ENCODE measurements around the gene ALDH2. TPM values are rescaled to one million over a fixed set of nuclear protein-coding genes. Genes with fewer than 3 reads are reported as not detected.

ALDH2 gene
- total RNA-seq, 2 experiments from 2014 or later, result 0.29 to 0.31 TPM

- no peaks in the 10 kb centered on the region for H3K27me3 Mint-ChIP-seq (ENCODE audit: low read depth)
- H3K4me3 Mint-ChIP-seq, result no peak overlapping the region
- no peak for DNase-seq
- no peaks in the 10 kb centered on the region for H3K9me3 Mint-ChIP-seq (ENCODE audit: insufficient read depth)
- ATAC-seq, result no peak
- H3K27ac Mint-ChIP-seq, result no peak overlapping the region
- H3K36me3 Mint-ChIP-seq (ENCODE audit: low read depth), result peaks cover 15% of the 10 kb centered on the region
- ChIA-PET POLR2A (no interaction called here), CTCF (no interaction called here)
- peaks cover 9% of the 10 kb centered on the region for H3K4me1 Mint-ChIP-seq (ENCODE audit: low read depth)
Observed at GRCh38 chr12:111747333-111747732, 19.4 kb upstream of the ALDH2 start.

GRCh38 chr12:111748151-111748672 lies 18.5 kb upstream of the ALDH2 start:
- H3K27me3 Mint-ChIP-seq (ENCODE audit: low read depth), result no peaks in the 10 kb centered on the region
- DNase-seq, result no peak
- ChIA-PET CTCF (no interaction called here), POLR2A (no interaction called here)
- H3K4me3 Mint-ChIP-seq, result no peak overlapping the region
- H3K36me3 Mint-ChIP-seq (ENCODE audit: low read depth), result peaks cover 13% of the 10 kb centered on the region
- peaks cover 9% of the 10 kb centered on the region for H3K4me1 Mint-ChIP-seq (ENCODE audit: low read depth)
- no peak for ATAC-seq
- H3K27ac Mint-ChIP-seq, result peak overlapping the region; percentile 32
- no peaks in the 10 kb centered on the region for H3K9me3 Mint-ChIP-seq (ENCODE audit: insufficient read depth)

GRCh38 chr12:111748867-111749266 lies 17.9 kb upstream of the ALDH2 start:
- ATAC-seq, result no peak
- H3K36me3 Mint-ChIP-seq (ENCODE audit: low read depth), result peaks cover 13% of the 10 kb centered on the region
- H3K4me3 Mint-ChIP-seq, result no peak overlapping the region
- no peaks in the 10 kb centered on the region for H3K27me3 Mint-ChIP-seq (ENCODE audit: low read depth)
- no peak for DNase-seq
- H3K9me3 Mint-ChIP-seq (ENCODE audit: insufficient read depth), result no peaks in the 10 kb centered on the region
- H3K4me1 Mint-ChIP-seq (ENCODE audit: low read depth), result peaks cover 9% of the 10 kb centered on the region
- ChIA-PET POLR2A (no interaction called here), CTCF (no interaction called here)
- no peak overlapping the region for H3K27ac Mint-ChIP-seq

GRCh38 chr12:111749391-111749790 lies 17.3 kb upstream of the ALDH2 start:
- ATAC-seq, result no peak
- Mint-ChIP-seq H3K27me3 (ENCODE audit: low read depth) (no peaks in the 10 kb centered on the region), H3K9me3 (ENCODE audit: insufficient read depth) (no peaks in the 10 kb centered on the region), H3K4me3 (no peak overlapping the region), H3K4me1 (ENCODE audit: low read depth) (peaks cover 9% of the 10 kb centered on the region), H3K27ac (no peak overlapping the region), H3K36me3 (ENCODE audit: low read depth) (peaks cover 13% of the 10 kb centered on the region)
- CTCF ChIA-PET, result no interaction called here
- DNase-seq, result no peak
- POLR2A ChIA-PET, result no interaction called here

GRCh38 chr12:111753144-111753881 lies 13.4 kb upstream of the ALDH2 start:
- DNase-seq (no peak), ATAC-seq (no peak)
- ChIA-PET POLR2A (interaction anchor here (0.7 kb wide), 1 partner anchor 579 kb away, joined by 4 read pairs; no protein-coding TSS in a partner anchor), CTCF (interaction anchor here (1.1 to 5.4 kb wide), 3 partner anchors 9 to 60 kb away, joined by 3 to 40 read pairs (median 7); no protein-coding TSS in a partner anchor)
- H3K9me3 Mint-ChIP-seq (ENCODE audit: insufficient read depth), result no peaks in the 10 kb centered on the region
- peaks cover 8% of the 10 kb centered on the region for H3K36me3 Mint-ChIP-seq (ENCODE audit: low read depth)
- no peak overlapping the region for H3K4me3 Mint-ChIP-seq
- H3K27ac Mint-ChIP-seq, result no peak overlapping the region
- H3K4me1 Mint-ChIP-seq (ENCODE audit: low read depth), result peaks cover 23% of the 10 kb centered on the region
- H3K27me3 Mint-ChIP-seq (ENCODE audit: low read depth), result no peaks in the 10 kb centered on the region

GRCh38 chr12:111754671-111755070 lies 12.1 kb upstream of the ALDH2 start:
- CTCF ChIA-PET, result interaction anchor here (0.8 to 5.4 kb wide), 4 partner anchors 8 to 62 kb away, joined by 3 to 40 read pairs (median 5); no protein-coding TSS in a partner anchor
- no peaks in the 10 kb centered on the region for H3K27me3 Mint-ChIP-seq (ENCODE audit: low read depth)
- no peaks in the 10 kb centered on the region for H3K9me3 Mint-ChIP-seq (ENCODE audit: insufficient read depth)
- peaks cover 28% of the 10 kb centered on the region for H3K4me1 Mint-ChIP-seq (ENCODE audit: low read depth)
- peaks cover 8% of the 10 kb centered on the region for H3K36me3 Mint-ChIP-seq (ENCODE audit: low read depth)
- POLR2A ChIA-PET, result interaction anchor here (1.1 kb wide), 1 partner anchor 9 kb away, joined by 5 read pairs; no protein-coding TSS in a partner anchor
- no peak overlapping the region for H3K4me3 Mint-ChIP-seq
- no peak overlapping the region for H3K27ac Mint-ChIP-seq
- ATAC-seq (no peak), DNase-seq (no peak)

- Mint-ChIP-seq H3K4me3 (no peak overlapping the region), H3K9me3 (ENCODE audit: insufficient read depth) (no peaks in the 10 kb centered on the region), H3K27me3 (ENCODE audit: low read depth) (peaks cover 3% of the 10 kb centered on the region), H3K36me3 (ENCODE audit: low read depth) (peaks cover 8% of the 10 kb centered on the region), H3K27ac (no peak overlapping the region), H3K4me1 (ENCODE audit: low read depth) (peaks cover 30% of the 10 kb centered on the region)
- ATAC-seq (no peak), DNase-seq (no peak)
- POLR2A ChIA-PET, result no interaction called here
- CTCF ChIA-PET, result interaction anchor here (5.4 kb wide), 1 partner anchor 57 kb away, joined by 40 read pairs; no protein-coding TSS in a partner anchor
Observed at GRCh38 chr12:111756196-111756595, 10.5 kb upstream of the ALDH2 start.

GRCh38 chr12:111756681-111757080 lies 10.1 kb upstream of the ALDH2 start:
- Mint-ChIP-seq H3K27me3 (ENCODE audit: low read depth) (peaks cover 4% of the 10 kb centered on the region), H3K4me3 (no peak overlapping the region), H3K27ac (no peak overlapping the region), H3K9me3 (ENCODE audit: insufficient read depth) (no peaks in the 10 kb centered on the region), H3K36me3 (ENCODE audit: low read depth) (peaks cover 8% of the 10 kb centered on the region), H3K4me1 (ENCODE audit: low read depth) (peaks cover 32% of the 10 kb centered on the region)
- ATAC-seq (no peak), DNase-seq (no peak)
- POLR2A ChIA-PET, result no interaction called here
- CTCF ChIA-PET, result interaction anchor here (1.6 kb wide), 1 partner anchor 56 kb away, joined by 7 read pairs; no protein-coding TSS in a partner anchor

- DNase-seq, result peak; percentile 66
Observed at GRCh38 chr12:111757361-111758119, 9.2 kb upstream of the ALDH2 start.

GRCh38 chr12:111758120-111758561 lies 8.6 kb upstream of the ALDH2 start:
- H3K27me3 Mint-ChIP-seq (ENCODE audit: low read depth), result peaks cover 14% of the 10 kb centered on the region
- ATAC-seq (peak; percentile 34), DNase-seq (no peak)
- POLR2A ChIA-PET, result no interaction called here
- CTCF ChIA-PET, result interaction anchor here (1.6 kb wide), 1 partner anchor 55 kb away, joined by 7 read pairs; no protein-coding TSS in a partner anchor
- H3K9me3 Mint-ChIP-seq (ENCODE audit: insufficient read depth), result no peaks in the 10 kb centered on the region
- peaks cover 8% of the 10 kb centered on the region for H3K36me3 Mint-ChIP-seq (ENCODE audit: low read depth)
- H3K4me3 Mint-ChIP-seq, result peak overlapping the region; percentile 15
- H3K4me1 Mint-ChIP-seq (ENCODE audit: low read depth), result peaks cover 42% of the 10 kb centered on the region
- H3K27ac Mint-ChIP-seq, result peak overlapping the region; percentile 81

More at GRCh38 chr12:111757361-111758119, 9.2 kb upstream of the ALDH2 start:
- Mint-ChIP-seq H3K36me3 (ENCODE audit: low read depth) (peaks cover 8% of the 10 kb centered on the region), H3K9me3 (ENCODE audit: insufficient read depth) (no peaks in the 10 kb centered on the region), H3K27me3 (ENCODE audit: low read depth) (peaks cover 9% of the 10 kb centered on the region), H3K4me1 (ENCODE audit: low read depth) (peaks cover 38% of the 10 kb centered on the region), H3K4me3 (peak overlapping the region; percentile 15), H3K27ac (peak overlapping the region; percentile 81)
- ChIA-PET POLR2A (no interaction called here), CTCF (interaction anchor here (1.6 kb wide), 1 partner anchor 55 kb away, joined by 7 read pairs; no protein-coding TSS in a partner anchor)
- peak; percentile 78 for ATAC-seq

- peaks cover 20% of the 10 kb centered on the region for H3K27me3 Mint-ChIP-seq (ENCODE audit: low read depth)
- H3K9me3 Mint-ChIP-seq (ENCODE audit: insufficient read depth), result no peaks in the 10 kb centered on the region
- peaks cover 8% of the 10 kb centered on the region for H3K36me3 Mint-ChIP-seq (ENCODE audit: low read depth)
- ChIA-PET POLR2A (no interaction called here), CTCF (interaction anchor here (4.0 kb wide), 1 partner anchor 54 kb away, joined by 17 read pairs; no protein-coding TSS in a partner anchor)
- H3K4me1 Mint-ChIP-seq (ENCODE audit: low read depth), result peaks cover 42% of the 10 kb centered on the region
- DNase-seq, result no peak
- no peak overlapping the region for H3K27ac Mint-ChIP-seq
- no peak for ATAC-seq
- H3K4me3 Mint-ChIP-seq, result no peak overlapping the region
Observed at GRCh38 chr12:111759271-111759670, 7.5 kb upstream of the ALDH2 start.
